ENCODE measurements around the gene TIMM9. TPM values are rescaled to one million over a fixed set of nuclear protein-coding genes. Genes with fewer than 3 reads are reported as not detected.

TIMM9 gene
- polyA plus RNA-seq, 1 of the 3 experiments (the other 2 are of a cell fraction) = 17.9 TPM

DNA sequence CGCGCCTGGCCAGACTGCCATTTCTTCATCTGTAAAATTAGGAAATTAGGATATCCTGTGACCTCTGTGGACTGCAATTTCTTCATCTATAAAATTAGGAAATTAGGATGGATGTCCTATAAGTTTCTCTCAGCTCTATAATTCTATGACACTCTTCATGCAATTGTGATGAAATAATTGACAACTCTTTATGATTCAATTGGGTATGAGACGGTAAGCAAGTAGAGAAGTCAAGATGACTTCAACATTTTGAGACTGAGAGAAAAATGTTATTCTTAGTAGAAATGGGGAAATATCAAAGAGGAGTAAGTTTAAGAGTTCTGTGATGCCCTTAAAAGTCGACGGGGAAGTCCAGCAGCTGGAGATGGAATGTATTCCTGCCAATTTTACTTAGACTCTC lies 12.1 kb upstream of the TIMM9 start:
- Histone ChIP-seq H3K9me3 (no peaks in the 10 kb centered on the region), H3K27me3 (ENCODE audit: insufficient read depth) (no peaks in the 10 kb centered on the region), H3K36me3 (replicated peaks in 1 of 2; ENCODE audit: control insufficient read depth in 1 of 2, insufficient read depth in 2 of 2, low read length in 1 of 2) (peaks cover 26 to 37% of the 10 kb centered on the region in 2 experiments), H3K79me2 (ENCODE audit: insufficient read depth) (no peaks in the 10 kb centered on the region), H3K27ac (ENCODE audit: low read depth in 2 of 2, low read length in 1 of 2) (no peak overlapping the region), H2AFZ (ENCODE audit: low read depth) (no peak overlapping the region), H3K4me1 (ENCODE audit: control insufficient read depth in 1 of 2, insufficient read depth in 2 of 2, low read depth in 1 of 2, low read length in 1 of 2) (no peaks in the 10 kb centered on the region), H3K4me2 (no peak overlapping the region), H3K4me3 (ENCODE audit: low read depth in 2 of 2, low read length in 1 of 2) (no peak overlapping the region), H3F3A (replicated peaks; ENCODE audit: insufficient read depth) (no peaks in the 10 kb centered on the region), H3K9me2 (no peaks in the 10 kb centered on the region), H3K9ac (no peak overlapping the region), H4K20me1 (ENCODE audit: insufficient read depth) (no peaks in the 10 kb centered on the region)
- POLR2A ChIA-PET = no interaction called here
- TF ChIP-seq FOSL2 (IDR thresholded peaks at IDR 0.05; ENCODE audit: borderline replicate concordance, low read depth) = no peak
- no peak for DNase-seq
- WGBS (ENCODE audit: low lambda C conversion rate) = 73% methylated on average over 5 of the region's 5 CpGs
- CTCF ChIA-PET = no interaction called here

GRCh38 chr14:58430156-58430555 lies 2.8 kb upstream of the TIMM9 start:
- 19% methylated on average over 1 of the region's 1 CpG for WGBS (ENCODE audit: low lambda C conversion rate)
- DNase-seq = no peak

DNA sequence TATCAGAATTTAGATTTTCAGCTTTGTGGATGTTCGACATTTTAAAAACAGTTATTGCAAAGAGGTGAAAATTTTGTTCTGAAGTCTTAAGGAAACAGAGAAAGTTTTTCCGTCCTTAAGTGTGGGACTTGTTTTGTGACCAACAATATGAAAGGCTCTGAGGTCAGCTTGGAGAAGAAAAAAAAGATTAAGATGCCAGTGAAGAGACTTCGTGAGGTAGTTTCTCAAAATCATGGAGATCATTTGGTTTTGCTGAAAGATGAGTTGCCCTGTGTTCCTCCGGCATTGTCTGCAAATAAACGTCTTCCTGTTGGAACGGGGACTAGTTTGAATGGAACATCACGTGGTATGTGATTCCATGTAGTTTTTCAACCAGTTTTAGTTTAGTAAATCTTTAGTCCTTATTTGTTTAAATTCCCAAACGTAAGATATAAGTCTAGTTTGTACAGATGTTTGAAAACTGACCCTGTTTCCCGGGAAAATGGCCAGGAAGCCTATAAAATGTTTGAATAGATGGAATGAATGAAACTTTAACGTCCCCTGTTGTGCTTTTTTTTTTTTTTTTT lies 870 bp upstream of the TIMM9 start:
- H3K4me2 ChIP-seq = peak overlapping the region; percentile 90
- CTCF ChIA-PET = interaction anchor here (1.0 kb wide), 1 partner anchor 64 kb away, joined by 3 read pairs; no protein-coding TSS in a partner anchor
- H3K9me2 ChIP-seq = no peaks in the 10 kb centered on the region
- DNase-seq = peak; percentile 35
- peak overlapping the region; percentile 80 to 90 for H3K4me3 ChIP-seq (ENCODE audit: low read depth in 2 of 2, low read length in 1 of 2)
- peak overlapping the region; percentile 97 for H2AFZ ChIP-seq (ENCODE audit: low read depth)
- H3K36me3 ChIP-seq (replicated peaks in 1 of 2; ENCODE audit: control insufficient read depth in 1 of 2, insufficient read depth in 2 of 2, low read length in 1 of 2) = peaks cover 10 to 21% of the 10 kb centered on the region in 2 experiments
- no peaks in the 10 kb centered on the region for H3K27me3 ChIP-seq (ENCODE audit: insufficient read depth)
- H3K9me3 ChIP-seq = no peaks in the 10 kb centered on the region
- no peaks in the 10 kb centered on the region for H4K20me1 ChIP-seq (ENCODE audit: insufficient read depth)
- H3K4me1 ChIP-seq (ENCODE audit: control insufficient read depth in 1 of 2, insufficient read depth in 2 of 2, low read depth in 1 of 2, low read length in 1 of 2) = peaks cover 0 to 6% of the 10 kb centered on the region in 2 experiments; a peak in 3 of 4 replicates
- 2% methylated on average over 10 of the region's 10 CpGs for WGBS (ENCODE audit: low lambda C conversion rate)
- peak overlapping the region; percentile 91 to 99 for H3K27ac ChIP-seq (ENCODE audit: low read depth in 2 of 2, low read length in 1 of 2)
- POLR2A ChIA-PET = interaction anchor here (2.3 kb wide), 1 partner anchor 130 kb away, joined by 8 read pairs; the partner anchor contains the start of gene ARID4A
- peaks cover 18% of the 10 kb centered on the region for H3F3A ChIP-seq (replicated peaks; ENCODE audit: insufficient read depth)
- peak overlapping the region; percentile 90 for H3K9ac ChIP-seq
- H3K79me2 ChIP-seq (ENCODE audit: insufficient read depth) = peaks cover 66% of the 10 kb centered on the region
- TF ChIP-seq, protein P1, sequence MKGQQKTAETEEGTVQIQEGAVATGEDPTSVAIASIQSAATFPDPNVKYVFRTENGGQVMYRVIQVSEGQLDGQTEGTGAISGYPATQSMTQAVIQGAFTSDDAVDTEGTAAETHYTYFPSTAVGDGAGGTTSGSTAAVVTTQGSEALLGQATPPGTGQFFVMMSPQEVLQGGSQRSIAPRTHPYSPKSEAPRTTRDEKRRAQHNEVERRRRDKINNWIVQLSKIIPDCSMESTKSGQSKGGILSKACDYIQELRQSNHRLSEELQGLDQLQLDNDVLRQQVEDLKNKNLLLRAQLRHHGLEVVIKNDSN (IDR thresholded peaks at IDR 0.05; ENCODE audit: borderline replicate concordance, low read depth) = peak; percentile 84
- TF ChIP-seq TEAD4 (IDR thresholded peaks at IDR 0.05; ENCODE audit: borderline replicate concordance, insufficient read depth) (no peak), MEF2A (IDR thresholded peaks at IDR 0.05; ENCODE audit: borderline replicate concordance, low read depth) (no peak), RFX5 (IDR thresholded peaks at IDR 0.05; ENCODE audit: low read length) (no peak), NFIC (IDR thresholded peaks at IDR 0.05; ENCODE audit: borderline replicate concordance) (no peak), FOXJ3 (CRISPR knock-in tag; IDR thresholded peaks at IDR 0.05) (no peak), RCOR1 (IDR thresholded peaks at IDR 0.05; ENCODE audit: low read length) (no peak), TCF12 (IDR thresholded peaks at IDR 0.05) (no peak), CHD2 (IDR thresholded peaks at IDR 0.05; ENCODE audit: low read length, partially characterized antibody) (no peak)
- TF ChIP-seq, protein P2, sequence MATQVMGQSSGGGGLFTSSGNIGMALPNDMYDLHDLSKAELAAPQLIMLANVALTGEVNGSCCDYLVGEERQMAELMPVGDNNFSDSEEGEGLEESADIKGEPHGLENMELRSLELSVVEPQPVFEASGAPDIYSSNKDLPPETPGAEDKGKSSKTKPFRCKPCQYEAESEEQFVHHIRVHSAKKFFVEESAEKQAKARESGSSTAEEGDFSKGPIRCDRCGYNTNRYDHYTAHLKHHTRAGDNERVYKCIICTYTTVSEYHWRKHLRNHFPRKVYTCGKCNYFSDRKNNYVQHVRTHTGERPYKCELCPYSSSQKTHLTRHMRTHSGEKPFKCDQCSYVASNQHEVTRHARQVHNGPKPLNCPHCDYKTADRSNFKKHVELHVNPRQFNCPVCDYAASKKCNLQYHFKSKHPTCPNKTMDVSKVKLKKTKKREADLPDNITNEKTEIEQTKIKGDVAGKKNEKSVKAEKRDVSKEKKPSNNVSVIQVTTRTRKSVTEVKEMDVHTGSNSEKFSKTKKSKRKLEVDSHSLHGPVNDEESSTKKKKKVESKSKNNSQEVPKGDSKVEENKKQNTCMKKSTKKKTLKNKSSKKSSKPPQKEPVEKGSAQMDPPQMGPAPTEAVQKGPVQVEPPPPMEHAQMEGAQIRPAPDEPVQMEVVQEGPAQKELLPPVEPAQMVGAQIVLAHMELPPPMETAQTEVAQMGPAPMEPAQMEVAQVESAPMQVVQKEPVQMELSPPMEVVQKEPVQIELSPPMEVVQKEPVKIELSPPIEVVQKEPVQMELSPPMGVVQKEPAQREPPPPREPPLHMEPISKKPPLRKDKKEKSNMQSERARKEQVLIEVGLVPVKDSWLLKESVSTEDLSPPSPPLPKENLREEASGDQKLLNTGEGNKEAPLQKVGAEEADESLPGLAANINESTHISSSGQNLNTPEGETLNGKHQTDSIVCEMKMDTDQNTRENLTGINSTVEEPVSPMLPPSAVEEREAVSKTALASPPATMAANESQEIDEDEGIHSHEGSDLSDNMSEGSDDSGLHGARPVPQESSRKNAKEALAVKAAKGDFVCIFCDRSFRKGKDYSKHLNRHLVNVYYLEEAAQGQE (IDR thresholded peaks at IDR 0.05; ENCODE audit: low read depth, low read length) = no peak
- TF ChIP-seq, protein P3, sequence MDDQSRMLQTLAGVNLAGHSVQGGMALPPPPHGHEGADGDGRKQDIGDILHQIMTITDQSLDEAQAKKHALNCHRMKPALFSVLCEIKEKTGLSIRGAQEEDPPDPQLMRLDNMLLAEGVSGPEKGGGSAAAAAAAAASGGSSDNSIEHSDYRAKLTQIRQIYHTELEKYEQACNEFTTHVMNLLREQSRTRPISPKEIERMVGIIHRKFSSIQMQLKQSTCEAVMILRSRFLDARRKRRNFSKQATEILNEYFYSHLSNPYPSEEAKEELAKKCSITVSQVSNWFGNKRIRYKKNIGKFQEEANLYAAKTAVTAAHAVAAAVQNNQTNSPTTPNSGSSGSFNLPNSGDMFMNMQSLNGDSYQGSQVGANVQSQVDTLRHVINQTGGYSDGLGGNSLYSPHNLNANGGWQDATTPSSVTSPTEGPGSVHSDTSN (IDR thresholded peaks at IDR 0.05) = no peak

More at GRCh38 chr14:58430156-58430555, 2.8 kb upstream of the TIMM9 start:
- peak; percentile 53 for TF ChIP-seq FOSL2 (IDR thresholded peaks at IDR 0.05; ENCODE audit: borderline replicate concordance, low read depth)
- TF ChIP-seq JUND (IDR thresholded peaks at IDR 0.05) = peak; percentile 30; the same call in 1 of the 2 replicates
- TF ChIP-seq EZH2phosphoT487 (IDR thresholded peaks at IDR 0.05; ENCODE audit: borderline replicate concordance, low read depth) = no peak
- Histone ChIP-seq H3F3A (replicated peaks; ENCODE audit: insufficient read depth) (peaks cover 18% of the 10 kb centered on the region), H3K27me3 (ENCODE audit: insufficient read depth) (no peaks in the 10 kb centered on the region), H3K27ac (ENCODE audit: low read depth in 2 of 2, low read length in 1 of 2) (peak overlapping the region in 1 of 2 experiments; percentile 3; a peak in 2 of 4 replicates), H3K4me2 (peak overlapping the region; percentile 90), H3K4me1 (ENCODE audit: control insufficient read depth in 1 of 2, insufficient read depth in 2 of 2, low read depth in 1 of 2, low read length in 1 of 2) (peaks cover 0 to 6% of the 10 kb centered on the region in 2 experiments; a peak in 3 of 4 replicates), H4K20me1 (ENCODE audit: insufficient read depth) (no peaks in the 10 kb centered on the region), H2AFZ (ENCODE audit: low read depth) (no peak overlapping the region), H3K79me2 (ENCODE audit: insufficient read depth) (peaks cover 52% of the 10 kb centered on the region), H3K9ac (0 out of 2 replicates have a peak overlapping the region, but pooled peaks have one; percentile 90), H3K9me2 (no peaks in the 10 kb centered on the region), H3K4me3 (ENCODE audit: low read depth in 2 of 2, low read length in 1 of 2) (no peak overlapping the region; a peak in 1 of 4 replicates), H3K36me3 (replicated peaks in 1 of 2; ENCODE audit: control insufficient read depth in 1 of 2, insufficient read depth in 2 of 2, low read length in 1 of 2) (peaks cover 14 to 16% of the 10 kb centered on the region in 2 experiments), H3K9me3 (no peaks in the 10 kb centered on the region)
- POLR2A ChIA-PET = no interaction called here
- CTCF ChIA-PET = interaction anchor here (0.5 kb wide), 1 partner anchor 19 kb away, joined by 3 read pairs; no protein-coding TSS in a partner anchor
